Stimulated activated CD4-positive, alpha-beta T cell treated with anti-CD3 and anti-CD28 coated beads, Interleukin-1b, Interleukin-23, amount 100 ng/mL, for 1 hour (primary cell): Measurements from ENCODE around the gene DACT3.

Experiments
- DNase-seq, 2 donors: peaks; one replicate each; pipeline ENCODE4 v3.0.0-alpha.2; 2020; ENCODE audit warnings: low read depth in 2 of 2

Gene DACT3

DNA sequence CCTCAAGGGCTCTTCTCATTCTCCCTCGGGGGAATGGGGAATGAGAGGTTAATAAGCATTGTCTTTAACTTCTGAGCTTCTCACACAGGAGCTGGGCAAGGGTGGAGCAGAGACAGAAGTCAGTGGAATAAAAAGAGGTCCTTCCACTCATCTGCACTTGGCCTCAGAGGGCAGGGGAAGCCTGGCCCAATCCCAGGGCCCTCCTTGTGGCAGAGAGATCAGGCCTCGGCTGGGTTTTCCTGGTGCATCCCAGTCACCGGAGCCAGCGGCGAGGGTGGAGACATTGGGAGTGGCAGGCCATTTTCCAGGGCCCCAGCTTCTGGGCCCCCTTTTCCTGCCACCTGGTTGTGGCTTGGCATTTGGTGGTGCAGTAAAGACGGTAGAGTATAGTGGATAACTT is 49.2 kb downstream of the DACT3 start:
- no peak for DNase-seq

DNA sequence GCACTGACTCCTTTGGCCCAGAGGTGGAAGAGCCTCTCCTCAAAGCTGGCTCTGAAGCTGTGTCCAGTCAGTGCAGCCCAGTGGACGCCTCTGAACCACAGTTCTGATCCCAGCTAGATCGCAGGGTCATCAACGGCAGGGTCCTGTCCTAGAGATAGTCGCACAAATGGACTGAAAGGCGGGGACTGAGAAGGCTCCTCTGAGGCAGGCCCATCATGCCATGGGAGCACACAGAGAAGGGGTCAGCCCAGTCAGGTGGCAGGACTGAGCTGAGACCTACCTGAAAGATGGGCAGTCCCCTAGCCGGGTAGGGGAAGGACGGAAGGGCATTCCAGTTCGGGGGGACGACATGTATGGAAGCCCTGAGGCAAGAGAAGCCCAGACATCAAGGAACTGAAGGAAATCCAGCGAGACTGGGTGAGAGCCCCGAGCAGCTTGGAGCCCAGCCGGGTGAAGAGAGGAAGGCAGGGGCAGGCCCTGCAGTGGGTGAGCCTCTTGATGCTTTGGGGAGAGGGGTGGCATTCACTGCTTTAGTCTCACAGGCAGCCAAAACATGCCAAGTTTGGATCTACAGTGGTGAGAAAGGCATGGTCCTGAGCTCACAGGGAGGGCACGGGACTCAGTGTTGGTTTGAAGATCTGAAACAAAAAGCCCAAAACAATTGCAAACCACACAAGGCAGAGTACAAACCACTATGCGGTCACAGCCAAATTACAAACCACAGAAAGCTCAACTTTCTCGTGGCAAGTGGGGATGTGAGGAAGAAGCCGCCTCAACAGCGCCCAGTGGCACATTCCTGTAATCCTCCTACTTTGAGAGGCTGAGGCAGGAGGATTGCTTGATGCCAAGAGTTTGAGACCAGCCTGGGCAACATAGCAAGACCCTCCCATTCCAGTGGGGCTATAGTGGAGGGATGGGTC is 49.9 kb downstream of the DACT3 start:
- DNase-seq, result no peak

DNA sequence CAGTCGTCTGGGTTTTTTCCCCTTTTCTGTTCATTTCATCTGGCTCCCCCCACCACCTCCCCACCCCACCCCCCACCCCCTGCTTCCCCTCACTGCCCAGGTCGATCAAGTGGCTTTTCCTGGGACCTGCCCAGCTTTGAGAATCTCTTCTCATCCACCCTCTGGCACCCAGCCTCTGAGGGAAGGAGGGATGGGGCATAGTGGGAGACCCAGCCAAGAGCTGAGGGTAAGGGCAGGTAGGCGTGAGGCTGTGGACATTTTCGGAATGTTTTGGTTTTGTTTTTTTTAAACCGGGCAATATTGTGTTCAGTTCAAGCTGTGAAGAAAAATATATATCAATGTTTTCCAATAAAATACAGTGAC is 50.6 kb downstream of the DACT3 start:
- no peak for DNase-seq

DNA sequence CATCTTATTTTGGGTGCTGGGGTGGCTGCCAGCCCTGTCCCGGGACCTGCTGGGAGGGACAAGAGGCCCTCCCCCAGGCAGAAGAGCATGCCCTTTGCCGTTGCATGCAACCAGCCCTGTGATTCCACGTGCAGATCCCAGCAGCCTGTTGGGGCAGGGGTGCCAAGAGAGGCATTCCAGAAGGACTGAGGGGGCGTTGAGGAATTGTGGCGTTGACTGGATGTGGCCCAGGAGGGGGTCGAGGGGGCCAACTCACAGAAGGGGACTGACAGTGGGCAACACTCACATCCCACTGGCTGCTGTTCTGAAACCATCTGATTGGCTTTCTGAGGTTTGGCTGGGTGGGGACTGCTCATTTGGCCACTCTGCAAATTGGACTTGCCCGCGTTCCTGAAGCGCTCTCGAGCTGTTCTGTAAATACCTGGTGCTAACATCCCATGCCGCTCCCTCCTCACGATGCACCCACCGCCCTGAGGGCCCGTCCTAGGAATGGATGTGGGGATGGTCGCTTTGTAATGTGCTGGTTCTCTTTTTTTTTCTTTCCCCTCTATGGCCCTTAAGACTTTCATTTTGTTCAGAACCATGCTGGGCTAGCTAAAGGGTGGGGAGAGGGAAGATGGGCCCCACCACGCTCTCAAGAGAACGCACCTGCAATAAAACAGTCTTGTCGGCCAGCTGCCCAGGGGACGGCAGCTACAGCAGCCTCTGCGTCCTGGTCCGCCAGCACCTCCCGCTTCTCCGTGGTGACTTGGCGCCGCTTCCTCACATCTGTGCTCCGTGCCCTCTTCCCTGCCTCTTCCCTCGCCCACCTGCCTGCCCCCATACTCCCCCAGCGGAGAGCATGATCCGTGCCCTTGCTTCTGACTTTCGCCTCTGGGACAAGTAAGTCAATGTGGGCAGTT is 51.2 kb downstream of the DACT3 start:
- DNase-seq, result no peak

DNA sequence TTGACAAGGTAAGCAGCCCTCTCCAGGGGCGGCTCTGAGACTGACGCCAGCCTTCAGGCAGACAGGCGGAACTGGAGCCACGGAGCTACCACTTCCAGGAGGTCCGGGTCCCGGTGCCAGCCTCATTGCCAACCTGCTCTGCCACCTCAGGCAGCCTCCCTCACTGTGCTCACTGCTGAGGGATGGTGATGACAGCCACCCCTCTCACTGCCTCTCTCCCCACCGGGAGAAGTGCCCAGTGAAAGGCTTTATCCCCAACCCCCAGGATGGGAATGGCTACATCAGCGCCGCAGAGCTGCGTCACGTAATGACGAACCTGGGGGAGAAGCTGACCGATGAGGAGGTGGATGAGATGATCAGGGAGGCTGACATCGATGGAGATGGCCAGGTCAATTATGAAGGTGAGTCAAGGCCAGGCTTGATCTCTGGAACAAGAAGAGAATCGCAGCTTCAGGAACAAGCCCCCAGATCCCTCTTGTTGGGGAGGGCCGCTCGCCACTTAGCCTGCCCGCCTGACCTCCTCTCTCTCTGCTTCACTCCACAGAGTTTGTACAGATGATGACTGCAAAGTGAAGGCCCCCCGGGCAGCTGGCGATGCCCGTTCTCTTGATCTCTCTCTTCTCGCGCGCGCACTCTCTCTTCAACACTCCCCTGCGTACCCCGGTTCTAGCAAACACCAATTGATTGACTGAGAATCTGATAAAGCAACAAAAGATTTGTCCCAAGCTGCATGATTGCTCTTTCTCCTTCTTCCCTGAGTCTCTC is 52.2 kb downstream of the DACT3 start:
- no peak for DNase-seq

DNA sequence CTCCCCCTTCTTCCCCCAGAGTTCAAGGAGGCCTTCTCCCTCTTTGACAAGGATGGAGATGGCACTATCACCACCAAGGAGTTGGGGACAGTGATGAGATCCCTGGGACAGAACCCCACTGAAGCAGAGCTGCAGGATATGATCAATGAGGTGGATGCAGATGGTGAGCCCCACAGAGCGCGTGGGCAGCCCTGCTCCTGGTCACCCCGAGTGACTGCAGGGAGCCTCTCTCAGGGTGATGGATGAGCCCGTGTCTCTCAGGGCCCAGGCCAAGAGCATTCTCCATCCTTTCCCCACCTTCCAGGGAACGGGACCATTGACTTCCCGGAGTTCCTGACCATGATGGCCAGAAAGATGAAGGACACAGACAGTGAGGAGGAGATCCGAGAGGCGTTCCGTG is 52.8 kb downstream of the DACT3 start:
- DNase-seq, result no peak

DNA sequence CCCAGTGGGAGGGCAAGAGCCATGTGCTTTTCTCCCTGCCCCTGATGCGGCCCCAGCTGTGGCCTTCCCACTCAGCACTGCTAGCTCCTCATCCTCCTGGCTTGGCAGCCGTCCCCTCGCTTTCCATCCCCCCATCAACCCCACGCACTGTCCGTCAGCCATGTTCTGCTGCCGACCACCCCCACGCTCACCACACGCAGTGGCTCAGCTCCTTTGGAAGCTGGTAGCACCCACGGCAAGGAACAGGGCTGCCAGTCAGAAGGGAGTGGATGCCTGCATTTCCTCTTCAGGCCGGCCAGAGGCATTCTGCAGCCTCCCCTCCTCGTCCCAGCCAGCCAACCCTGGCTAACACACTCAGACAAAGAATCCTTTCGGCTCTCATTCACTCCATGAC is 53.5 kb downstream of the DACT3 start:
- DNase-seq, result no peak

DNA sequence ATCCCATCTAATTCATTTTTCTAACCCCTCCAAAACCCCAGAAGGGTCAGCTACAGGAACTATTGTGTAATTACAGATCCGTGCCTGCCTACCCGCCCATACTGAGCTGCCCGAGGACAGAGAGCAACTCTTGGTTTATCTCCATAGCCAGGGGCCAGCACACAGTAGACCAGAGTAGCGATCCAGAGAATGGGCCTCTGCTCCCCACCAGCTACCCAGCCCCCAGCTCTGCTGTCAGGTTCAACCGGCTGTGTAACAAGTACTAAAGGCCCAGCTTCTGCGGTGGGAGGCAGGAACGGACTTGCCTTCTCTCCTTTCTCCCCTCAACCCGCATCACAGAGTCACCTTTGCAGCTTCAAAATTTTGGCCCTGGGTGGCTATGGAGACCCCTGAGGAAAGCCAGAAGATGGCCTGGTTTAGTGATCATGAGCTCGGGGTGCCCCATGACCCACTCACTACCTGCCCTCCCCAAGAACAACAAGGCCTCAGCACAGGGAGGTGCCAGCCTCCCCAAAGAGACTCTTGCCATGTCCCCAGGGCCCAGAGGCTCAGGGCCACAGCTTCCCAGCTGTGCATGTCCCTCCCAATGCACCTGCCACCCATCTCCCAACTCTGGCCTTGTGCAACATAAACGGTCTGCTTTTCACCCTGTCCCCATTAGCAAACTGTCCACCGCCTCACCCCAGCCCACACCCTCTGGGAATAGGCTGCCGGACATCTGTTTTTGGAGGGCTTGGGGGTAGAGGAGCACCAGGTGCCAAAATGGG is 54.1 kb downstream of the DACT3 start:
- no peak for DNase-seq

DNA sequence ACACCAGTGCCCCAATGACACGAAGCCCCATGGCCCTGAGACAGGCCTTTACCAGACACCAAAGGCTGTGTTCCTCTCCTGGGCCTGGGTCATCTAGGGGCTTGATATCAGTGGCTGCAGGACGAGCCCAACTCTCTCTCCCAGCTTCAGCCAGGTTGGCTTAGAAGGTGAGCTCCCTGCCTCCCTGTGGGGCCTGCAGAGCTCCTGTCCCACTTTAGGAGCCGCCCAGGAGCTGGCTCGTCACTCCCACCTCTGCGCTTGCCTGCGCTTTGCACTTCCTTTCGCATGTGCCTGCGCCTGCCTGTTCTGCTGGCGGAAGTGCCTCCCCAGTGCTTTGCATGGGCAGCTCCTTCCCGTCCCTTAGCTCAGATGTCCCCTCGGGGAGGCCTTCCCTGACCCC is 55.0 kb downstream of the DACT3 start:
- DNase-seq, result no peak

DNA sequence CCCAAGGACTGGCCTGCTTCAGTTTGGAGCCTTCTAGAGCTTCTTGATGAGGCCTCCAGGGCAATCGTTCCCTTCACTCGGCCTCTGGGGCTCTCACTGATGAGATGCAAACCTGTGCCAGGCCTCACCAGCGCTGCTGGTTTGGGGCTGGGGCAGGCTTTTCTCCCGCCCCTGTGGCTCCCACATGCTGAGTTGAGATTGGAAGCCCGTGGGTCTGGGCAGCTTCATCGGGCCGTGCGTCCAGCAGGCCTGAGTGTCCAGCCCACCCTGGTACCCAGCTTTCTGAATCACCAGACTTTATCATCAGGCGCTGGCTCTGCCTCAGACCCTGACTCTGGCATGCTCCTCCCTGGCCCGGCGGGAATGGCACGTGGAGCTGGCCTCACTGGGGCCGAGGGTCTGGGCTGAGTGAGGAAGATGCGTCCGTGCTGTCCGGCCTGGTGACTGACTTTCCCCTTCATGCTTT is 55.6 kb downstream of the DACT3 start:
- DNase-seq, result no peak

DNA sequence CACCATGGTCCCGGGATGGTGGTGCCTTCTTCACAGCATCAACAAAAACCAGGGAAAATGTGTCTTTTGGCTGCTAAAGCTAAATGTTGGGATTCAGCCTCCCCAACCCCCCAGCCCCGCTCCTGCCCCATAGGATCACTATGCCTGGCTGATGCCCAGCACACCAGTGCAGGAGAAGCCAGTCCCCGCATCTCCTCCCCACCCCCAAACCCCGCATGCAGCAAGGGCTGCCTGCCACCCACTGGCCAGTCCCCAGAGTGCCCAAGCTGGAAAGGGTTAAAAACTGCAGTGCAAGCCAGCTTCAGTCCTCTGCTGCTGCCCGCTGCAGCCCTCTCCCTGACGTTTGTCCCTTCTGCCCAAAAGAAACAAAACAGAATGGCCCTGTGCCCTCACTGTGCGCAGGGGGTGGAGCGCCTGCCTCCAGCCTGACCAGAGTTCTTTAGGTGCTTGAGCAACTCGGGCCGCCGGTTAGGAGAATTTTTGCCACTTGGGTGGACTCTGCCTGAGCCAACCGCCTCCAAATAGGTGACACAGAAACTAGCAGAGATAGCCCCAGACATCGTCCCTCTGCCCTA is 56.1 kb downstream of the DACT3 start:
- no peak for DNase-seq

DNA sequence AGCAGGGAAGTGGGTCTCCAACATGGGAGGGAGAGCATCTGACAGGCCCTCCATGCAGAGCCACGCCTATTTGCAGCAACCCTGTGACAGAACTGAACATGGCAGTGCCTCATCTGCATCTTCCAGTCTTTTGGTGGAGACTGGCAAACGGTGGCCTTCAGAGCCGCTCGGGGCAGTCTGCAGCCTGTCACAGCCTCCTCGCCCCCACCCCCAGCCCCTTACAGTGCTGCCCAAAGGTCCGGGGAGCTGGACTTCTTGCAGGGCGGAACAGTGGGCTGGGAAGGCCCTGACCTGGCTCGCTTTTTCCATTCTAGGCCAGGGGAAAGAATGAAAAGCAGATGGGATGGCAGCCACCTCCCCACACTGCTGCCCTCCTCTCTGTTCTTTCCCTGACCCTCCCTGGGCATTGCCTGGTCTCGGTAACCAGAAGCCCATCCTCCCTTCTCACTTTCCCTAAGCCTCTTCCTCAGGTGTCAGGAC is 57.2 kb downstream of the DACT3 start:
- DNase-seq, result no peak

DNA sequence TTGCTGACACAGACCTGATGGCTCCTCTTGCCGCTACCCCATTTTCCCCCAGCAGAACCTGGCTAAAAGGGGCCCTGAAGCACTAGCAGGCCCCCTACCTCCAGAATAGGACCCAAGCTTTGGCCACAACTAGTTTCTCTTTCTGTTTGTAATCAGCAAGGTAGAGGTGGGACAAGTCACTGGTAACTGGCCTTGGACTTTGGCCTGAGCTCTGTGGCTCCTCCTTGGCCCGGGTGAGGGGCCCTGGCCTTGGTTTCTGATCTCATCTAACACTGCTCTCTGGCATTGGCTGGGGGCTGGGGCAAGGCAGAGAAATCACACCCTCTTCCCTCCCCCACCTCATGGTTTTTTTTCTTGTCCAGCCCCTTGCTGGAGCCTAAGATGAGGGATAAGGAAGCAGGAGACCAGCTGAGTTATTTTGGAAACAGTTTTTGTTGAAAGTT is 57.8 kb downstream of the DACT3 start:
- DNase-seq, result no peak

DNA sequence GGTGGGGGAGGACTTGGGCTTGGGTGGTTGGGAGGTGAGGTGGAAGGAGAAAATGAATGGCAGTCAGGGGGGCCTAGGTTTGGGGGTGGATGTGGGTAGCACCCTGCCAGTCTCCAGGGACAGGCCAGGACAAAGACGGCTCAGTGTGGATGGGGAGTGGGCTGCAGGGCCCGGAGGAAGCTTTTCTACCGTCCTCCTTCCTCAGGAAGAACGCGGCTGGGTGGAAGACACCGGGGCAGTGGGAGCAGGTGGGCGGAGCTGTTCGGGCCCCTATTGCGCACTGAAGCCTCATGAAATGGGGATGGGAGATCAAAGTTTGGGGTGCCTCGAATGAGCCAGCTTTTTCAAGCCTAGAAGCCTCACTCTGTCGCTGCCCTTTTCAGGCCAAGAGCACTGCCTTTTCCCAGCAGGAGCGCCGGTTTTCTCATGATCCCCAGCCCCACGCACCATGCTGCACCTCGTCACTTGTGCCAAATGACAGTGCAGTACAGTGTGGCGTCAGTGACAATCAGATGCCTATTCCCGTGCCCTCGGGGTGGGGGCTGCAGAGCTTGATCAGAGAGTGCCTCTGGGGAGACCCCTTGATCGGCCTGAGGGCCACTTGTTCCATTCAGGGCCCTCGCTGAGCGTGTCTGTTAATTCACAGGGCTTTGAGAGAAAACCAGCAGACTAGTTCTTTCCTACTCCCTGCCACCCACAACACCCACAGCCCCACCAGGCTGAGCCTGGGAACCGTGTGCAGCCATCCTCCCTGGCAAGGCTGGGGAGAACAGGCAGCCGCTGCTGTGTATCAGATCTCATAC is 58.4 kb downstream of the DACT3 start:
- no peak for DNase-seq

DNA sequence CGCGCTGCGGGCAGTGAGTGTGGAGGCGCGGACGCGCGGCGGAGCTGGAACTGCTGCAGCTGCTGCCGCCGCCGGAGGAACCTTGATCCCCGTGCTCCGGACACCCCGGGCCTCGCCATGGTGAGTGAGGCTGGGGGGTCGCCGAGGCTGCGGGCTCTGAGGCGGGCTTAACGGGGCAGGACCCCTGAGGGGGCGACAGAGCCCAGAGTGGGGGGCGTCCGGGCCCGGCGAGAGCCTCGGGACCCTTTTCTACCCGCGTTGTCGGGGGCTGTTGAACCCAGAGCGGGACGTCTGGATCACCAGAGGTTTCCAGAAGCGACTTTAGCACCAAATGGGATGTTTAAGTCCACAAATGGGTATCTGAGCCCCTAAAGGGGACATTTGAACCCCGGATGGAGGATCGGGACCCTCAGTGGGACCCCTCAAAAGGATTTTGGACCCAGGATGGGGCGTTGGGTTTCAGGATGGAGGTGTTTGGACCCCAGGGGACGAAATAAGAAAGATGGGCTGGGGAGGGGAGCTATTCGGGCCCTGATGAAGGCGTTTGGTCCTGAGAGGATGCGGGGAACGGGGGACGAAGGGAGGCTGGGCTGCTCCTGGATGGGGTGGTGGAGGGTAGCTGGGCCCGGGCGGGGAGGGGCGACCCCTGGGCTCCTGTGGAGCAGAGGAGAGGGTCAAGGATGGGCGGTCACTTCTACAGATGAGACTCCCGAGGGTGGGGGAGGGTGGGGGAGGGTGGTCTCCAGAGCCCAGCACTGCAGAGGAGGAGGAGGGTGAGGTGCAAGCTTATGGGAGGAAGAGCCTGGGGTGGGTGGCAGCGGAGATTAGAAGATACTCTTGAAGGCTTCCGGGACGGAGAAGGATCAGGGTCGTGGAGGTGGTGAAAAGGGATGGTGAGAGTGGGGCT is 59.4 kb downstream of the DACT3 start, which contains the start of gene CALM3:
Gene CALM3, plus strand, starts transcription at position 13 of the 907 bp plus-strand sequence. Its CDS starts 105 bp downstream, at position 118.
- DNase-seq, result no peak

DNA sequence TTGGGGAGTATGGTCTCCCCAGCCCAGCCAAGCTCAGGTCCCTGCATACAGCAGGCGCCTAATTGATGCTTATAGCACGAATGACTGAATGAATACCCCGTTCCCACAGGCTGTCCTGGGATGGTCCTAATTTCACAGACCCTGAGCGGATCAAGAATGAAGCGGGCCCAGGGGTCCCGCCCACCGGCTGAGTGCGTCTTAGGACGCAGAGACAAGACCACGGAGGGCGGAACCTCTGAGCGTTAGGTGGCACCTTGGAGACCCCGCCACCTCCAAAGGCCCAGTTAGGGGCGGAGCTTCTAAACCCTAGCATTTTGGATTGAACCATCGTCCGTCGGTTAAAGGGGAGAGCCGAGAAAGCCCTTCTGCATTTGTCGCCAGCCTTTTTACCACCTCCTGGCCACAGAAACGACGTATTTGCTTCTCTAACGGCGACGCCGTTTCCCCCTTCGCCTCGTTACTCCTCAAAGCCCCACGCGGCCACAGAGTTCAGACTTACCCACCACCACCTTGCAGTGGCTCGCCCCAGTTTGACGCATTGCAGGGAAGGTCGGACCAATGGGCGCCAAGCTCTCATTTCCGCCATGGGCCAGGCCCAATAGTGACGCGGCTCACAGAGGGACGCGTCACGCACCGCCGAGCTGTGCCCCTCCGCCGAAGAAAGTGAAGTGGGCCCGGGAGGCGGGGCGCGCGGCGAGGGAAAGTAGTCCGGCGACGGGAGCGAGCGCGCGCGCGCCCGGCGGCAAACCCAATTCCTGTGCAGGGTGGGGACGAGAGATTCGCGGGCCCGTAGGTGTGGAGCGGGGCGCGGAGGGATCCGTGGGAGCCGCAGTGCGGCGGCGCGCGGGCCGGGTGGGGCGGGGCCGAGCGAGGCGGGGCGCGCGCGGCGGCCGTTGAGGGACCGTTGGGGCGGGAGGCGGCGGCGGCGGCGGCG is 60.3 kb downstream of the DACT3 start:
- peak; percentile 95 to 96 for DNase-seq

DNA sequence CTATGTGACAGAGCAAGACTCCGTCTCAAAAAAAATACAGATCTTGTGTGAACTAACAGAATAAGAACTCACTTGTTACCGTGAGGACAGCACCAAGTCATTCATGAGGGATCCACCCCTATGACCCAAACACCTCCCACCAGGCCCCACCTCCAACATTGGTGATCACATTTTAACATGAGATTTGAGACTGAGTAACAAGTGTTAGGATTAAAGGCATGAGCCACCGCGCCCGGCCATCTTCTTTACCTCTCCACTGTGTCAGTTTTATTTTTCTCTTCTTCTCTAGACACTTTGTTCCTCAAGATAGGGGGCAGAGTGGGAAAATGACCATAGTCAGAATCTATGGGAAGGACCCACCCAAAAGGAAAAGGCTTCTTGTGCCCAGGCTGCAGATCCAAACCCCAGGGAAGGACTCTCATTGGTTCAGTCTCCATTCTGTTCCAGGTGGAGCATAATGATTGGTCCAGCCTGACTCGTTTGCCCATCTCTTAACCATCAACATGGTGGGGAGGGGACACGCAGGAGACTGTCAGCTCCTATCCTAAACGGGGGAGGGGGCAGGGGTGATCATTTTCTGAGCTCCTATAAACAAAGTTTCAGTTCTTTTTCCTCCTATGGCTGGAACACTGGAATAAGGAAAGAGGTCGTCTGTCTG is 61.1 kb downstream of the DACT3 start:
- DNase-seq, result no peak
